PFSK-1 (cell line): ENCODE measurements around the gene NRARP.

ENCODE experiments used
- FOXP2 ChIP-seq: optimal IDR thresholded peaks from 2 replicates; pipeline ENCODE3; 2011; ENCODE audit warnings: borderline replicate concordance, control low read depth, inconsistent platforms; ENCODE audit not compliant: insufficient read depth; ENCODE audit errors: extremely low read length, extremely low read depth
- TF ChIP-seq, protein P1 (sequence below), 2 experiments: IDR thresholded peaks; 2 replicates each; pipeline versions ENCODE4 v1.6.1 to v1.8.0; 2011 to 2012; ENCODE audit warnings: low read depth in 2 of 2, low read length in 2 of 2, control low read depth in 1 of 2, inconsistent platforms in 1 of 2, mild to moderate bottlenecking in 1 of 2, moderate library complexity in 1 of 2; ENCODE audit not compliant: insufficient read depth in 1 of 2

GRCh38 chr9:137256856-137257255 is 45.2 kb downstream of the NRARP start:
- TF ChIP-seq, protein P1, sequence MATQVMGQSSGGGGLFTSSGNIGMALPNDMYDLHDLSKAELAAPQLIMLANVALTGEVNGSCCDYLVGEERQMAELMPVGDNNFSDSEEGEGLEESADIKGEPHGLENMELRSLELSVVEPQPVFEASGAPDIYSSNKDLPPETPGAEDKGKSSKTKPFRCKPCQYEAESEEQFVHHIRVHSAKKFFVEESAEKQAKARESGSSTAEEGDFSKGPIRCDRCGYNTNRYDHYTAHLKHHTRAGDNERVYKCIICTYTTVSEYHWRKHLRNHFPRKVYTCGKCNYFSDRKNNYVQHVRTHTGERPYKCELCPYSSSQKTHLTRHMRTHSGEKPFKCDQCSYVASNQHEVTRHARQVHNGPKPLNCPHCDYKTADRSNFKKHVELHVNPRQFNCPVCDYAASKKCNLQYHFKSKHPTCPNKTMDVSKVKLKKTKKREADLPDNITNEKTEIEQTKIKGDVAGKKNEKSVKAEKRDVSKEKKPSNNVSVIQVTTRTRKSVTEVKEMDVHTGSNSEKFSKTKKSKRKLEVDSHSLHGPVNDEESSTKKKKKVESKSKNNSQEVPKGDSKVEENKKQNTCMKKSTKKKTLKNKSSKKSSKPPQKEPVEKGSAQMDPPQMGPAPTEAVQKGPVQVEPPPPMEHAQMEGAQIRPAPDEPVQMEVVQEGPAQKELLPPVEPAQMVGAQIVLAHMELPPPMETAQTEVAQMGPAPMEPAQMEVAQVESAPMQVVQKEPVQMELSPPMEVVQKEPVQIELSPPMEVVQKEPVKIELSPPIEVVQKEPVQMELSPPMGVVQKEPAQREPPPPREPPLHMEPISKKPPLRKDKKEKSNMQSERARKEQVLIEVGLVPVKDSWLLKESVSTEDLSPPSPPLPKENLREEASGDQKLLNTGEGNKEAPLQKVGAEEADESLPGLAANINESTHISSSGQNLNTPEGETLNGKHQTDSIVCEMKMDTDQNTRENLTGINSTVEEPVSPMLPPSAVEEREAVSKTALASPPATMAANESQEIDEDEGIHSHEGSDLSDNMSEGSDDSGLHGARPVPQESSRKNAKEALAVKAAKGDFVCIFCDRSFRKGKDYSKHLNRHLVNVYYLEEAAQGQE (IDR thresholded peaks at IDR 0.05; ENCODE audit: insufficient read depth in 1 of 2, low read depth in 2 of 2, low read length in 2 of 2) = no peak
- no peak for TF ChIP-seq FOXP2
